GM10248 (cell line): ENCODE measurements around the gene YARS1.

Experiments used
- CTCF ChIA-PET: fragments of 300-600 bp; sonication (Branson Sonifier 250); formaldehyde crosslinking; extraction: SDS; loops from one replicate; lab custom pipeline; 2021; ENCODE audit warnings: antibody characterized with exemption; lab: Yijun Ruan, JAX
- POLR2A ChIA-PET: fragments of 350-650 bp; sonication (Branson Sonifier 250); formaldehyde crosslinking; extraction: SDS; loops from one replicate; lab custom pipeline; 2020; ENCODE audit warnings: antibody characterized with exemption; lab: Yijun Ruan, JAX
- DNase-seq: peaks from one replicate; pipeline ENCODE4 v3.0.0; 2012; ENCODE audit errors: extremely low spot score
- CTCF ChIP-seq: IDR thresholded peaks from 2 replicates; pipeline ENCODE4 v1.5.1; 2012; ENCODE audit warnings: mild to moderate bottlenecking, low read depth; ENCODE audit errors: extremely low read depth, missing control alignments, control extremely low read depth

The YARS1 gene

DNA sequence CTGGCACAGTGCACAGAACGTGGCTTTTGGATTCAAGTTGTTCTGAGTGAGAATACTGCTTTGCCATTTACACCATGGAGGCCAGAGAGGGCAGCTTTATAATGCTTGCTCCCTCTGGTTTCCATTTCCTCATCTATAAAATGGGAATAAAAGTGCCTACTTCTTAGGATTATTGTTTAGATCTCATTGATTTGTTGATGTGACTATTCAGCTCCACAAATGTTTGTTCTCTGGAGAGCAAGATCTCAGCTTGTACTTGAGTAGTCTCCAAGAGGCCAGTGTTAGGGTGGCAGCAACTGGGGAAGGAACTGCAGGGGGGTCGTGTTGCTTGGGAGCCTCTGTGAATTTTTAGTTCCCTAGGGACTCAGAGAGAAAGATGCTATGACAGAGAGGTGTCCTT is 55.2 kb downstream of the YARS1 start:
- TF ChIP-seq CTCF: no peak
- ChIA-PET POLR2A (interaction anchor here (0.6 to 1.0 kb wide), 2 partner anchors 11 to 426 kb away, joined by 3 to 4 read pairs; partner anchors contain the start of gene MARCKSL1), CTCF (interaction anchor here (1.3 to 2.1 kb wide), 3 partner anchors 11 to 50 kb away, joined by 3 to 22 read pairs (median 5); no protein-coding TSS in a partner anchor)
- DNase-seq: no peak

DNA sequence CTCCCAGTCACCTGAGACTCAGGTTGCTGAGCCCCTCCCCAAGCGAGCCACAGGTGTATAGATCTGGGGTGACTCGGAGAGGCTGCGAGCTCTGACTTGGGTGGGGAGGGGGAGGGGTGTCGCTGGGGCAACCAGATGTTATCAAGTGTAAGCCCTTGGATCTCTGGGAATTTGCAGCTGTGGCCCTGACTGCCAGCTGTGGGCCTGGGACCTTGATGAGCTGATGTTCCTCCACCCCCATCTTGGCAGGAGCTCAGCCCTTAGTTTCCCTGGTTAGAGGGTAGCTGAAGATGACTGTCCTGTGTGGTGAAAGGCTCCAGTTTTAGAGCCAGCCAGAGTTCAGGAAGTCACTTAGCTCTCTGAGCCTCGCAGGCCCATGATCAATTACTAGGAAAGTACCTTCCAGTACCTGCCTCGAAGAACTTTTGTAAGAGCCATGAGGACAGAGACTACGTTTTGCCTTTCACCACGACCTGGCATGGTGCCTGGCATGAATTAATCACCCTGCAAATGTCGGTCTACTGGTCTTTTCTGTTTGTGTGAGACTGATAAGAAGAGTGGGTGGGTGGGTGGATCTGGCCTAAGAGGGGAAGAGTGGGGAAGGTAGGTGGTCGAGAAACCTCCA is 55.8 kb downstream of the YARS1 start:
- no peak for DNase-seq
- ChIA-PET POLR2A (interaction anchor here (1.0 kb wide), 1 partner anchor 11 kb away, joined by 4 read pairs; no protein-coding TSS in a partner anchor), CTCF (interaction anchor here (1.3 to 2.1 kb wide), 3 partner anchors 12 to 49 kb away, joined by 3 to 22 read pairs (median 5); no protein-coding TSS in a partner anchor)
- no peak for TF ChIP-seq CTCF

- DNase-seq: no peak
- CTCF ChIA-PET: interaction anchor here (1.2 kb wide), 1 partner anchor 14 kb away, joined by 3 read pairs; no protein-coding TSS in a partner anchor
- POLR2A ChIA-PET: no interaction called here
- no peak for TF ChIP-seq CTCF
These were observed 57.0 kb downstream of the YARS1 start for GRCh38 chr1:32759997-32760623.

GRCh38 chr1:32759521-32759981 is 57.6 kb downstream of the YARS1 start:
- ChIA-PET CTCF (interaction anchor here (1.2 to 1.5 kb wide), 2 partner anchors 14 to 47 kb away, joined by 3 to 7 read pairs; no protein-coding TSS in a partner anchor), POLR2A (no interaction called here)

DNA sequence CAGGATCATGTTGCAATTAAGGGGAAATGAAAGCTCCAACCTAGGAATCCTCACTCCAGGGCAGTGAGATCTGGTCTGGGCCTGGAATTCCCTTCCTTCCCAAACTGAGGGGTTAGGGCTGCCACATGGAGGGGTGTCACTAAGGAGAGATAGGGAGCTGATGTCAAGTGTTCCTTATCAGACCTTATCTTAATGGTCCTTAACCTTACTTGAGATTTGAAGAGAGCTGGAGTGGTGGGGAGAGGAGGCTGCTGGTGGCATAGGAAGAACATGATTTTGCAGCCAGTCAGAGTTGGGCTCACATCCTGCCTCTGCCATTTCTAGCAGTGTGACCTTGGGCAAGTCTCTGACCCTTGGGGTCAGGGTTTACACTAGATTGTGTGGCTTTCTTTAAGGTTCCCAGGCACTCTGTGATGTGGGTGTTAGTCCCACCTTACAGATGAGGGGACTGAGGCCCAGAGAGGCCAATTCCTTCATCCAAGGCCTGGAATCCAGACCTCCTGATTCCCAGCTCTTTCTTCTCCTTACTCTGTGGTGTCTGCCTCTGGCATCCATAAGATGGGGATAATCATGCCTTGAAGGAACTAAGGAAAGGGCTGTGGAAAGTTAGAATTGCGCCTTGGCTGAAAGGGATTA is 58.2 kb downstream of the YARS1 start:
- ChIA-PET CTCF (interaction anchor here (1.1 to 1.5 kb wide), 2 partner anchors 14 to 46 kb away, joined by 4 to 7 read pairs; no protein-coding TSS in a partner anchor), POLR2A (no interaction called here)
- no peak for DNase-seq
- TF ChIP-seq CTCF: no peak

More at GRCh38 chr1:32759521-32759981, 57.6 kb downstream of the YARS1 start:
- no peak for DNase-seq
- TF ChIP-seq CTCF: no peak
